ENCODE results near the gene PCDHB8.
"Not testable (repeated sequence)": the region's sequence is repeated elsewhere in the genome, so short reads cannot be mapped to it uniquely, and the experiment has no call there.

PCDHB8 gene

GRCh38 chr5:141155540-141156374, 21.8 kb upstream of the PCDHB8 start:
- TF ChIP-seq CTCF (IDR thresholded peaks at IDR 0.05; ENCODE audit: borderline replicate concordance, control extremely low read depth, extremely low read depth, insufficient read depth, missing control alignments) = no peak
- no peak for DNase-seq (ENCODE audit: low spot score)
- in situ Hi-C loops (cut with MboI; ENCODE audit: low sequenced_read_pairs, unreplicated experiment) = no loop called here

GRCh38 chr5:141157356-141157755, 20.2 kb upstream of the PCDHB8 start:
- in situ Hi-C loops (cut with MboI; ENCODE audit: low sequenced_read_pairs, unreplicated experiment); DNase-seq (ENCODE audit: low spot score): not testable (repeated sequence)

- DNase-seq (ENCODE audit: low spot score); in situ Hi-C loops (cut with MboI; ENCODE audit: low sequenced_read_pairs, unreplicated experiment): not testable (repeated sequence)
Measured at GRCh38 chr5:141157901-141158300, 19.7 kb upstream of the PCDHB8 start.

GRCh38 chr5:141172381-141173204, 5.0 kb upstream of the PCDHB8 start, which contains the start of gene PCDHB7:
Gene PCDHB7 (plus strand): TSS chr5:141172644. CDS start chr5:141172836, 192 bp downstream.
- no peak for TF ChIP-seq CTCF (IDR thresholded peaks at IDR 0.05; ENCODE audit: borderline replicate concordance, control extremely low read depth, extremely low read depth, insufficient read depth, missing control alignments)
- in situ Hi-C loops (cut with MboI; ENCODE audit: low sequenced_read_pairs, unreplicated experiment) = no loop called here
- no peak for DNase-seq (ENCODE audit: low spot score)

GRCh38 chr5:141174291-141175104, 3.1 kb upstream of the PCDHB8 start:
- in situ Hi-C loops (cut with MboI; ENCODE audit: low sequenced_read_pairs, unreplicated experiment); DNase-seq (ENCODE audit: low spot score): not testable (repeated sequence)

GRCh38 chr5:141175933-141176332, 1.7 kb upstream of the PCDHB8 start:
- DNase-seq (ENCODE audit: low spot score) = no peak

GRCh38 chr5:141179371-141179770, 1.8 kb downstream of the PCDHB8 start:
- DNase-seq (ENCODE audit: low spot score); in situ Hi-C loops (cut with MboI; ENCODE audit: low sequenced_read_pairs, unreplicated experiment): not testable (repeated sequence)

More at GRCh38 chr5:141175933-141176332, 1.7 kb upstream of the PCDHB8 start:
- no peak for TF ChIP-seq CTCF (IDR thresholded peaks at IDR 0.05; ENCODE audit: borderline replicate concordance, control extremely low read depth, extremely low read depth, insufficient read depth, missing control alignments)
- in situ Hi-C loops (cut with MboI; ENCODE audit: low sequenced_read_pairs, unreplicated experiment) = no loop called here

GRCh38 chr5:141179876-141180275, 2.3 kb downstream of the PCDHB8 start:
- DNase-seq (ENCODE audit: low spot score); in situ Hi-C loops (cut with MboI; ENCODE audit: low sequenced_read_pairs, unreplicated experiment): not testable (repeated sequence)

GRCh38 chr5:141180313-141180712, 2.7 kb downstream of the PCDHB8 start:
- no peak for DNase-seq (ENCODE audit: low spot score)
- no peak for TF ChIP-seq CTCF (IDR thresholded peaks at IDR 0.05; ENCODE audit: borderline replicate concordance, control extremely low read depth, extremely low read depth, insufficient read depth, missing control alignments)
- in situ Hi-C loops (cut with MboI; ENCODE audit: low sequenced_read_pairs, unreplicated experiment) = no loop called here
